HG02642 (cell line): Measurements from ENCODE around the gene ANKLE2.
"Not testable (repeated sequence)": the region's sequence is repeated elsewhere in the genome, so short reads cannot be mapped to it uniquely, and the experiment has no call there.

Experiments used
- ATAC-seq: cut with Tn5 transposase; IDR thresholded peaks from one replicate; pipeline ENCODE4 v1.9.1; 2021; ENCODE audit warnings: mild to moderate bottlenecking; ENCODE audit not compliant: unreplicated experiment, poor library complexity

The ANKLE2 gene

GRCh38 chr12:132761032-132761920 is at the start of gene ANKLE2:
Gene ANKLE2 (minus strand): TSS chr12:132761832. CDS start chr12:132761798, 34 bp downstream.
- peak; percentile 47 for ATAC-seq

GRCh38 chr12:132809391-132809790 is 47.8 kb upstream of the ANKLE2 start:
- not testable (repeated sequence) for ATAC-seq

- ATAC-seq: no peak
Observed at GRCh38 chr12:132807295-132808092, 45.9 kb upstream of the ANKLE2 start.

GRCh38 chr12:132806857-132807256 is 45.2 kb upstream of the ANKLE2 start:
- no peak for ATAC-seq

- no peak for ATAC-seq
Observed at GRCh38 chr12:132804426-132804861, 42.8 kb upstream of the ANKLE2 start.

GRCh38 chr12:132803888-132804287 is 42.3 kb upstream of the ANKLE2 start:
- ATAC-seq: no peak

GRCh38 chr12:132803125-132803524 is 41.5 kb upstream of the ANKLE2 start:
- no peak for ATAC-seq

GRCh38 chr12:132801741-132802140 is 40.1 kb upstream of the ANKLE2 start:
- ATAC-seq: no peak

GRCh38 chr12:132798836-132799235 is 37.2 kb upstream of the ANKLE2 start:
- ATAC-seq: no peak

GRCh38 chr12:132797820-132798570 is 36.4 kb upstream of the ANKLE2 start:
- no peak for ATAC-seq

GRCh38 chr12:132795847-132796246 is 34.2 kb upstream of the ANKLE2 start:
- no peak for ATAC-seq

- ATAC-seq: not testable (repeated sequence)
Observed at GRCh38 chr12:132791940-132792339, 30.3 kb upstream of the ANKLE2 start.

GRCh38 chr12:132789099-132789471 is 27.5 kb upstream of the ANKLE2 start:
- no peak for ATAC-seq

GRCh38 chr12:132788375-132789098 is 26.9 kb upstream of the ANKLE2 start:
- ATAC-seq: no peak

- no peak for ATAC-seq
Observed at GRCh38 chr12:132787877-132788276, 26.2 kb upstream of the ANKLE2 start.

- no peak for ATAC-seq
Observed at GRCh38 chr12:132786192-132786591, 24.6 kb upstream of the ANKLE2 start.

- no peak for ATAC-seq
Observed at GRCh38 chr12:132784580-132784979, 22.9 kb upstream of the ANKLE2 start.

GRCh38 chr12:132783917-132784531 is 22.4 kb upstream of the ANKLE2 start:
- no peak for ATAC-seq

- no peak for ATAC-seq
Observed at GRCh38 chr12:132781938-132782337, 20.3 kb upstream of the ANKLE2 start.
